Measurements from ENCODE around the gene TJAP1. TPM values are rescaled to one million over a fixed set of nuclear protein-coding genes. Genes with fewer than 3 reads are reported as not detected.

TJAP1 gene
- total and polyA plus RNA-seq, 2 donors (not counting 1 experiment from before 2014, with no cell fraction given), result 8.9 to 18.9 TPM

- no peak overlapping the region for H3K4me3 ChIP-seq (replicated peaks in 1 of 4; ENCODE audit: control extremely low read depth in 1 of 4, insufficient read depth in 1 of 4, low read depth in 3 of 4, low read length in 4 of 4)
Observed at GRCh38 chr6:43436577-43437282, 40.6 kb upstream of the TJAP1 start.

DNA sequence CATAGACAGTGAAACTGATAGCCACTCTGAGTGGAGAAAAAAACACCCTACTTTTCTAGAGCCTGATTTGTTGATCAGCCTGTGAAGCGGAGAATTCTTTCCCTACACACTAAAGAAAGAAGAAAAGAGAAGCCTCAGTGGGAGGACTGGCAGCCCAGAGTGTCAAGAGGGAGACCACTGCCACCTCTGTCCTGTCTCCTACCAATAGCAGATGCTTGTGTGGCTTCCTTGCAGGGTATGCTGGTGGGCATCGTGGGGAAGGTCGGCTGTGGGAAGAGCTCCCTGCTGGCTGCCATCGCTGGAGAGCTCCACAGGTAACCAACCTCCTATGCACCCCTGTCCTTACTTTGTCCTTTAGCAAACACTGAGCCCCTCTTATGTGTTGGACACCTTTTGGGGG is 39.7 kb upstream of the TJAP1 start:
- no peaks in the 10 kb centered on the region for H4K20me1 ChIP-seq (ENCODE audit: control insufficient read depth, extremely low read depth, insufficient read depth, low read length)
- H3K4me2 ChIP-seq (ENCODE audit: extremely low read depth, insufficient read depth, low read length), result no peak overlapping the region
- H3K9me3 ChIP-seq (ENCODE audit: control insufficient read depth, insufficient read depth, low read depth, low read length), result no peaks in the 10 kb centered on the region
- H3K27ac ChIP-seq (ENCODE audit: insufficient read depth, low read length), result no peak overlapping the region
- TF ChIP-seq, protein P1, sequence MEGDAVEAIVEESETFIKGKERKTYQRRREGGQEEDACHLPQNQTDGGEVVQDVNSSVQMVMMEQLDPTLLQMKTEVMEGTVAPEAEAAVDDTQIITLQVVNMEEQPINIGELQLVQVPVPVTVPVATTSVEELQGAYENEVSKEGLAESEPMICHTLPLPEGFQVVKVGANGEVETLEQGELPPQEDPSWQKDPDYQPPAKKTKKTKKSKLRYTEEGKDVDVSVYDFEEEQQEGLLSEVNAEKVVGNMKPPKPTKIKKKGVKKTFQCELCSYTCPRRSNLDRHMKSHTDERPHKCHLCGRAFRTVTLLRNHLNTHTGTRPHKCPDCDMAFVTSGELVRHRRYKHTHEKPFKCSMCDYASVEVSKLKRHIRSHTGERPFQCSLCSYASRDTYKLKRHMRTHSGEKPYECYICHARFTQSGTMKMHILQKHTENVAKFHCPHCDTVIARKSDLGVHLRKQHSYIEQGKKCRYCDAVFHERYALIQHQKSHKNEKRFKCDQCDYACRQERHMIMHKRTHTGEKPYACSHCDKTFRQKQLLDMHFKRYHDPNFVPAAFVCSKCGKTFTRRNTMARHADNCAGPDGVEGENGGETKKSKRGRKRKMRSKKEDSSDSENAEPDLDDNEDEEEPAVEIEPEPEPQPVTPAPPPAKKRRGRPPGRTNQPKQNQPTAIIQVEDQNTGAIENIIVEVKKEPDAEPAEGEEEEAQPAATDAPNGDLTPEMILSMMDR (conservative IDR thresholded peaks at IDR 0.05 in 1 of 2, IDR thresholded peaks at IDR 0.05 in 1 of 2; ENCODE audit: low read depth in 1 of 2, low read length in 2 of 2), result no peak
- TF ChIP-seq EZH2 (IDR thresholded peaks at IDR 0.05; ENCODE audit: low read length, missing control alignments), result no peak
- no peak for DNase-seq (ENCODE audit: low read depth in 2 of 2)
- H3K4me3 ChIP-seq (replicated peaks in 1 of 4; ENCODE audit: control extremely low read depth in 1 of 4, insufficient read depth in 1 of 4, low read depth in 3 of 4, low read length in 4 of 4), result no peak overlapping the region
- peaks cover 14% of the 10 kb centered on the region for H3K4me1 ChIP-seq (ENCODE audit: control insufficient read depth, extremely low read depth, insufficient read depth, low read length)
- H3K27me3 ChIP-seq (ENCODE audit: control insufficient read depth, insufficient read depth, low read length), result no peaks in the 10 kb centered on the region
- H3K9ac ChIP-seq (ENCODE audit: insufficient read depth, low read length), result no peak overlapping the region
- peaks cover 13% of the 10 kb centered on the region for H3K36me3 ChIP-seq (ENCODE audit: control insufficient read depth, insufficient read depth, low read length)
- H3K79me2 ChIP-seq (ENCODE audit: control insufficient read depth, insufficient read depth, low read length), result no peaks in the 10 kb centered on the region
- no peak overlapping the region for H2AFZ ChIP-seq (ENCODE audit: low read length)

More at GRCh38 chr6:43436577-43437282, 40.6 kb upstream of the TJAP1 start:
- TF ChIP-seq, protein P1 (conservative IDR thresholded peaks at IDR 0.05 in 1 of 2, IDR thresholded peaks at IDR 0.05 in 1 of 2; ENCODE audit: low read depth in 1 of 2, low read length in 2 of 2), result no peak
- no peak for TF ChIP-seq EZH2 (IDR thresholded peaks at IDR 0.05; ENCODE audit: low read length, missing control alignments)
- Histone ChIP-seq H3K4me2 (ENCODE audit: extremely low read depth, insufficient read depth, low read length) (peak overlapping the region; percentile 59), H3K4me1 (ENCODE audit: control insufficient read depth, extremely low read depth, insufficient read depth, low read length) (peaks cover 14% of the 10 kb centered on the region), H3K9ac (ENCODE audit: insufficient read depth, low read length) (no peak overlapping the region), H3K9me3 (ENCODE audit: control insufficient read depth, insufficient read depth, low read depth, low read length) (no peaks in the 10 kb centered on the region), H3K79me2 (ENCODE audit: control insufficient read depth, insufficient read depth, low read length) (no peaks in the 10 kb centered on the region), H3K36me3 (ENCODE audit: control insufficient read depth, insufficient read depth, low read length) (peaks cover 16% of the 10 kb centered on the region), H3K27me3 (ENCODE audit: control insufficient read depth, insufficient read depth, low read length) (no peaks in the 10 kb centered on the region), H4K20me1 (ENCODE audit: control insufficient read depth, extremely low read depth, insufficient read depth, low read length) (no peaks in the 10 kb centered on the region), H3K27ac (ENCODE audit: insufficient read depth, low read length) (peak overlapping the region; percentile 61), H2AFZ (ENCODE audit: low read length) (no peak overlapping the region)
- peak; percentile 70 to 96 for DNase-seq (ENCODE audit: low read depth in 2 of 2)

DNA sequence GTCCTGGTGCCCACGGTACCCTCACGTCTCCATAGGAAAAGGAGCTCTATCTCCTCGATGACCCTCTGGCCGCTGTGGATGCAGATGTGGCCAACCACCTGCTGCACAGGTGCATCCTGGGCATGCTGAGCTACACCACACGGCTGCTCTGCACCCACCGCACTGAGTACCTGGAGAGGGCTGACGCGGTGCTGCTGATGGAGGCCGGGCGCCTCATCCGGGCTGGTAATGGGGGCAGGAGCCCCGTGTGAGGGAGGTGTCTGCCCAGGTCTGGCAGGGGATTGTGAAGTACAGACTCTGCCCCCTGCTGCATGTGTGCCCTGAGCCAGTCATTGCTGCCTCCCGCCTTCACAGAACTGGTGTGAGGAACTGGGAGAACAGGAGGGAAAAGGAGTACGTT is 34.4 kb upstream of the TJAP1 start:
- Histone ChIP-seq H3K36me3 (ENCODE audit: control insufficient read depth, insufficient read depth, low read length) (peaks cover 8% of the 10 kb centered on the region), H4K20me1 (ENCODE audit: control insufficient read depth, extremely low read depth, insufficient read depth, low read length) (no peaks in the 10 kb centered on the region)
- DNase-seq (ENCODE audit: low read depth in 2 of 2), result no peak

More for the DNA sequence above, 34.4 kb upstream of the TJAP1 start:
- Histone ChIP-seq H3K27ac (ENCODE audit: insufficient read depth, low read length) (no peak overlapping the region), H3K4me1 (ENCODE audit: control insufficient read depth, extremely low read depth, insufficient read depth, low read length) (no peaks in the 10 kb centered on the region), H3K9me3 (ENCODE audit: control insufficient read depth, insufficient read depth, low read depth, low read length) (no peaks in the 10 kb centered on the region), H3K27me3 (ENCODE audit: control insufficient read depth, insufficient read depth, low read length) (no peaks in the 10 kb centered on the region), H3K4me3 (replicated peaks in 1 of 4; ENCODE audit: control extremely low read depth in 1 of 4, insufficient read depth in 1 of 4, low read depth in 3 of 4, low read length in 4 of 4) (no peak overlapping the region), H2AFZ (ENCODE audit: low read length) (no peak overlapping the region), H3K9ac (ENCODE audit: insufficient read depth, low read length) (no peak overlapping the region), H3K79me2 (ENCODE audit: control insufficient read depth, insufficient read depth, low read length) (no peaks in the 10 kb centered on the region), H3K4me2 (ENCODE audit: extremely low read depth, insufficient read depth, low read length) (no peak overlapping the region)
- TF ChIP-seq, protein P1 (conservative IDR thresholded peaks at IDR 0.05 in 1 of 2, IDR thresholded peaks at IDR 0.05 in 1 of 2; ENCODE audit: low read depth in 1 of 2, low read length in 2 of 2), result no peak
- no peak for TF ChIP-seq EZH2 (IDR thresholded peaks at IDR 0.05; ENCODE audit: low read length, missing control alignments)

Measured in fibroblast of lung (primary cell).